ENCODE results near the gene DCLK1.
"Not testable (repeated sequence)": the region's sequence is repeated elsewhere in the genome, so short reads cannot be mapped to it uniquely, and the experiment has no call there.

Gene DCLK1

GRCh38 chr13:35984776-35985453 is 146.3 kb downstream of the DCLK1 start:
- no peak overlapping the region for H3K4me3 ChIP-seq (ENCODE audit: low read depth, low read length)
- TF ChIP-seq CTCF (IDR thresholded peaks at IDR 0.05; ENCODE audit: borderline replicate concordance, insufficient read depth, low read depth, low read length): no peak

- no peak for TF ChIP-seq CTCF (IDR thresholded peaks at IDR 0.05; ENCODE audit: borderline replicate concordance, insufficient read depth, low read depth, low read length)
Measured at GRCh38 chr13:35984287-35984686, 146.9 kb downstream of the DCLK1 start.

GRCh38 chr13:35983703-35984102 is 147.5 kb downstream of the DCLK1 start:
- H3K4me3 ChIP-seq (ENCODE audit: low read depth, low read length): not testable (repeated sequence)

More at GRCh38 chr13:35984287-35984686, 146.9 kb downstream of the DCLK1 start:
- H3K4me3 ChIP-seq (ENCODE audit: low read depth, low read length): no peak overlapping the region

- TF ChIP-seq CTCF (IDR thresholded peaks at IDR 0.05; ENCODE audit: borderline replicate concordance, insufficient read depth, low read depth, low read length): no peak
- no peak overlapping the region for H3K4me3 ChIP-seq (ENCODE audit: low read depth, low read length)
Measured at GRCh38 chr13:35983206-35983605, 148.0 kb downstream of the DCLK1 start.

- H3K4me3 ChIP-seq (ENCODE audit: low read depth, low read length): no peak overlapping the region
Measured at GRCh38 chr13:35979361-35979951, 151.7 kb downstream of the DCLK1 start.

GRCh38 chr13:35978607-35979316 is 152.4 kb downstream of the DCLK1 start:
- no peak overlapping the region for H3K4me3 ChIP-seq (ENCODE audit: low read depth, low read length)
- TF ChIP-seq CTCF (IDR thresholded peaks at IDR 0.05; ENCODE audit: borderline replicate concordance, insufficient read depth, low read depth, low read length): peak; percentile 47; the same call in 1 of the 2 replicates

More at GRCh38 chr13:35979361-35979951, 151.7 kb downstream of the DCLK1 start:
- no peak for TF ChIP-seq CTCF (IDR thresholded peaks at IDR 0.05; ENCODE audit: borderline replicate concordance, insufficient read depth, low read depth, low read length)

GRCh38 chr13:35977060-35977459 is 154.1 kb downstream of the DCLK1 start:
- H3K4me3 ChIP-seq (ENCODE audit: low read depth, low read length): no peak overlapping the region
- no peak for TF ChIP-seq CTCF (IDR thresholded peaks at IDR 0.05; ENCODE audit: borderline replicate concordance, insufficient read depth, low read depth, low read length)
